HG03342 (cell line): ENCODE measurements around the gene SLC26A8.
"Not testable (repeated sequence)": the region's sequence is repeated elsewhere in the genome, so short reads cannot be mapped to it uniquely, and the experiment has no call there.

ENCODE experiments used
- ATAC-seq: cut with Tn5 transposase; IDR thresholded peaks from one replicate; pipeline ENCODE4 v1.9.1; 2021; ENCODE audit warnings: mild to moderate bottlenecking, moderate library complexity; ENCODE audit not compliant: unreplicated experiment

The SLC26A8 gene

GRCh38 chr6:35919085-35919826 lies 105.2 kb downstream of the SLC26A8 start:
- peak; percentile 5 for ATAC-seq

- ATAC-seq = not testable (repeated sequence)
These were observed 107.5 kb downstream of the SLC26A8 start for GRCh38 chr6:35916893-35917292.

GRCh38 chr6:35916056-35916455 lies 108.4 kb downstream of the SLC26A8 start:
- ATAC-seq = no peak

DNA sequence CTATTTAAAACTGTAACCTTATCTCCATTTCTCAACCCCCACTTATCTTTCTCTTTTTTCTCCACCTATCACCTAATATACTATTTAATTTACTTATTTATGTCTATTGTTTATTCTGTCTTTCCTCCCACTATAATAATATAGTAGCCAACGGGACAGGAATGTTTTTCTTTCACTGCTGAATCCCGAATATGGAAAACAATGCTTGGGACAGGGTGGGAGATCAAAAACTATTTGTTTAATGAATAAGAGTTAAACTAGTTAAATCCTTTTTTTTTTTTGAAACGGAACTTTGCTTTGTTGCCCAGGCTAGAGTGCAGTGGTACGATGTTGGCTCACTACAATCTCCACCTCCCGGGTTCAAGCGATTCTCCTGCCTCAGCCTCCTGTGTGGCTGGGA lies 109.9 kb downstream of the SLC26A8 start:
- no peak for ATAC-seq

DNA sequence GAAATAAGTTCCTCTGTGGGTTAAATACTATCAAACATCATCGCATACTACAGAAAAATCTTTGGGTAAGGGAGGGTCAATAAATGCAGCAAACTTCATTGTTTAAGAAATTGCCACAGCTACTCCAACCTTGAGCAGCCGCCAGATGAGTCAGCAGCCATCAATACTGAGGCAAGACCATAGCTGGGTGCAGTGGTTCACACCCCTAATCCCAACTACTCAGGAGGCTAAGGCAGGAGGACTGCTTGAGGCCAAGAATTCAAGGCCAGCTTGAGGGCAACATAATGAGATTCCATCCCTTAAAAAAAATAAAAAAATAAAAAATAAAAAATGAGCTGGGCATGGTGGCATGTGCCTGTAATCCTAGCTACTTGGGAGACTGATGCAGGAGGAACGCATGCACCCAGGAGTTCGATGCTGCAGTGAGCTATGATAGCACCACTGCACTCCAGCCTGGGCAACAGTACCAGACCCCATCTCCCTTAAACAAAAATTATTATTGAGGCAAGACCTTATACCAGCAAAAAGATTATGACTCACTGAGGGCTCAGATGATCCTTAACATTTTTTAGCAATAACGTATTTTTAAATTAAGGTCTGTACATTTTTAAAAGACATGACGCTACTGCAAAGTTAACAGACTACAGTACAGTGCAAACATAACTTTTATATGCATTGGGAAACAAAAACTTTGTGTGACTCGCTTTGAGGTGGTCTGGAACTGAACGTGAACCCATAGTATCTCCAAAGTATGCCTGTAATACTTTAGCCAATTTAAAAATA lies 112.4 kb downstream of the SLC26A8 start:
- no peak for ATAC-seq

DNA sequence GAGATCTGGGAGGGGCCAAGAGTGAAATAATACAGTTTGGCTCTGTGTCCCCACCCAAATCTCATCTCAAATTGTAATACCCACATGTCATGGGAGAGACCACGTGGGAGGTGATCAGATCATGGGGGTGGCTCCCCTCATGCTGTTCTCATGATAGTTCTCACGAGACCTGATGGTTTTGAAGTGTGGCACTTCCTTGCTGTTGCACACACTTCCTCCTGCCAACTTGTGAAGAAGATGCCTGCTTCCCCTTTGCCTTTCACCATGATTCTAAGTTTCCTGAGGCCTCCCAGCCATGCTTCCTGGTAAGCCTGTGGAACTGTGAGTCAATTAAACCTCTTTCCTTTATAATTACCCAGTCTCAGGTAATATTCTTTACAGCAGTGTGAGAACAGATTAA lies 114.9 kb downstream of the SLC26A8 start:
- not testable (repeated sequence) for ATAC-seq

- not testable (repeated sequence) for ATAC-seq
These were observed 115.6 kb downstream of the SLC26A8 start for GRCh38 chr6:35908753-35909401.

DNA sequence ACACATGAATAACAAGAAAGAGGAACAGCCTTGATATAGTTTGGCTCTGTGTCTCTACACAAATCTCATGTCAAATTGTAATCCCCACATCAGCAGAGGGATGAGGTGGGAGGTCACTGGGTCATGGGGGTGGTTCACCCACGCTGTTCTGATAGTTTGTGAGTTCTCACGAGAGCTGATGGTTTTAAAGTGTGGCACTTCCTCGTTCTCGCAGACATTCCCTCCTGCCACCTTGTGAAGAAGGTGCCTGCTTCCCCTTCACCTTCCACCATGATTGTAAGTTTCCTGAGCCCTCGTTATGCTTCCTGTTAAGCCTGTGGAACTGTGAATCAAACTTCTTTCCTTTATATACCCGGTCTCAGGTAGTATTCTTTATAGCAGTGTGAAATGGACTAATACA lies 116.7 kb downstream of the SLC26A8 start:
- ATAC-seq = no peak

DNA sequence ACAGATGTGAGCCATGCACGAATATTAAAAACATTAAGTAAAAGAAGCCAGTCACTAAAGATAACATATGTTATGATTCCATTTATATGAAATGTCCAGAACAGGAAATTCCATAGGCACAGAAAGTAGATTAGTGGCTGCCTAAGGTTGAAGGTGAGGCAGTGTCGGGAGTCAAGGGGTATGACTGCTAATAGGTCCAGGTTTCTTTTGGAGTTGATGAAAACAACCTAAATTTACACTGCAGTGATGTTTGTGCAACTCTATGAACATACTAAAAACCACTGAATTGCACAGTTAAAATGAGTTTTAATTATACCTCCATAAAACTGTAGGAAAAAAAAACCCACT lies 118.0 kb downstream of the SLC26A8 start:
- no peak for ATAC-seq

GRCh38 chr6:35905841-35906498 lies 118.5 kb downstream of the SLC26A8 start:
- ATAC-seq = no peak

DNA sequence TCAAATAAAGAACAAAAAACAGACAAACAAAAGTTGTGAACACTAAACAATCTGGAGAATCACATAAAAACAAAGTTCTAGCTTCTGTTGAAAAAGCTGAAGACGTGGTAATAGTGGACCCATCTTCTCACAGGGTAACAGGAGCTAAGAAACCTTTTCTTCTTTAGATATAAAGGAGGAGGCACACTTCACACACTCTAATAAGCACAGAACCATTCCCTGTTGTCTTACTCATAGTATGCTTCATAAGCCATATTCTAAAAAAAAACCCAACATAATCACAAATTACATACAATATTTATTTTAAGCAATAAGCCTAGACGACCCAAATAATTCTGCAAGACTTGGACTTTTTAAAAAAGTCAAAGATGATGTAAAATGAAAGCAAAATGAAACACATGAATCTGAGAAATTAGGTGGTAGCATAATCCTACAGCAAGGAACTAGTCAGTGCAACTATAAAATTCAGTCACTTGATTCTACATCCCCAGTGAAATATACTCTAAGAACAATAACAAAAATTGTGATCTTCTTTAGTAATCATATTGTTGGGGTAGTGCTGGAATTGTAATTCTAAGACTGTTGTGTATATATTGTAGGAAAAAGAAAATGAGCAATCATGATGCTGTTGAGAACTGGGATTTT lies 119.2 kb downstream of the SLC26A8 start:
- no peak for ATAC-seq

DNA sequence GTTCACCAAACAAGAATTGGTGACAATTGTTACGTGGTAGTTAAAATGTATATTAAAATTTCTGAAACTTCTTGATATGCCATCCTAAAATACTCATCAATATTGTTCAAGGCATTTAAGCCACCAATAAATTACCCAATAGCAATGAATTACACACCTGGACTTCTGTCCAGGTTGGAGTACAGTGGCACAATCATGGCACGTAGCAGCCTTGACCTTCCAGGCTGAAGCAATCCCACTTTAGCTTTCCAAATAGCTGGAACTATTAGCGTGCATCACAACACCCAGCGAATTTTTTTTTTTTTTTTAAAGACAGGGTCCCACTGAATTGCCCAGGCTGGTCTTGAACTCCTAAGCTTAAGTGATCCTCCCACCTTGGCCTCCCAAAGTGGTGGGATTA lies 120.8 kb downstream of the SLC26A8 start:
- ATAC-seq = no peak

DNA sequence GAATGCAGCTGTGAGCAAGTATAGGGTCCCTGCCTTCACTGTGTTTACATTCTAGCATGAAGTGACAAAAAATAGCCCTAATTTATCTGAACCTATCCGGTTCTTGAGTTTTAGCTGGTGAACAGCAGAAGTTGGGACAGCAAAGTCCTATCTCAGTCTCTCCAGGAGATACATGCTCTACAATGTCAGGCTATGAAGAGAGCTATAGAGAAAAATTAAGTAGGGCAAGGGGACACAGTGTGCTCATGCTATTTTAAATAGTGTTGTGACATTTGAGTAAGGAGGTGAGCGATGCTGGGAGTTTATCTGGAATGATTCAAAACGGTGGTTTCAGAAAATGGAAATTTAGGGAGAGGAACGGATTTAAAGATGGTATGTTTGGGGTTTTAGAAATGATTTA lies 124.0 kb downstream of the SLC26A8 start:
- no peak for ATAC-seq

GRCh38 chr6:35898003-35898402 lies 126.4 kb downstream of the SLC26A8 start:
- no peak for ATAC-seq

- no peak for ATAC-seq
These were observed 127.0 kb downstream of the SLC26A8 start for GRCh38 chr6:35897486-35897885.

GRCh38 chr6:35897036-35897435 lies 127.4 kb downstream of the SLC26A8 start:
- ATAC-seq = no peak

DNA sequence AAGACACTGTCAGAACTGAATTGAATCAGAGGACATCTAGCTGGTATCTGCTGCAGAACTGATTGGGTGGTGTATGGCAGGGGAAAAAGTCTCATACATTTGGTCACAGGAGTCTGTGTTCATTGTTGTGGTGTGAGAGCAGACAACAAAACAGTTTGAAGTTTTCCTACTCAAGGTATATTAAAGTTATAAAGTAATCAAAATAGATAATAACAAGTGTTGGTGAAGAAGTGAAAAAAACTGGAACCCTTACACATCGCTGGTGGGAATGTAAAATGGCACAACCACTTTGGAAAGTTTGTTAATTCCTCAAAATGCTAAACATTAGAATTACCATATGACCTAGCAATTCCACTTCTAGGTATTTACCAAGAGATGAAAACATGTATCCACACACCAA lies 128.2 kb downstream of the SLC26A8 start:
- ATAC-seq = no peak

GRCh38 chr6:35895560-35895959 lies 128.9 kb downstream of the SLC26A8 start:
- no peak for ATAC-seq

DNA sequence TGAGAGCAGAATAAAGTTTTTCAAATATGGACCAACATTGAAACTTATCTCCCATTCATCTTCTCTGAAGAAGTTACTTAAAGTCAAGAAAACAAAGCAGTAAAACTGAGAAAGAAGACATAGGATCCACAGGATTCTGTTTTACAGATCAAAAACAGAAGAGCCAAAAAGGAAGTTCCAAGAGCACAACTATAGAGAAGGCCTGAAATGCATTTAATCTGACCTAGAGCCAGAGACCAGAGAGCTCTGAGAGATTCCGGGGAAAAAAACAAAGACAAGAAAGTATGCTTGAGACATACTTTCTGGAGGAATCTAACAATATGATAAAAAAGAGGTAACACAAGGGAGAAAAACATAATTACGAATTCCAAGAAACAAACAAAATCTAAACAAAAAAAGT lies 129.7 kb downstream of the SLC26A8 start:
- ATAC-seq = no peak
